Measurements from ENCODE around the gene KLHL29.

GRCh38 chr2:23713351-23713750 is 328.4 kb downstream of the KLHL29 start:
- TF ChIP-seq EZH2 (optimal IDR thresholded peaks at IDR 0.05; ENCODE audit: low read depth, low read length) = no peak
- no peak for TF ChIP-seq CTCF (IDR thresholded peaks at IDR 0.05; ENCODE audit: low read length)
